Measurements from ENCODE around the gene DDIAS. TPM values are rescaled to one million over a fixed set of nuclear protein-coding genes. Genes with fewer than 3 reads are reported as not detected.

The DDIAS gene
- total and polyA plus RNA-seq, 2 donors (not counting 3 experiments of a cell fraction or from before 2014, with no cell fraction given) = 4.5 to 9.2 TPM

DNA sequence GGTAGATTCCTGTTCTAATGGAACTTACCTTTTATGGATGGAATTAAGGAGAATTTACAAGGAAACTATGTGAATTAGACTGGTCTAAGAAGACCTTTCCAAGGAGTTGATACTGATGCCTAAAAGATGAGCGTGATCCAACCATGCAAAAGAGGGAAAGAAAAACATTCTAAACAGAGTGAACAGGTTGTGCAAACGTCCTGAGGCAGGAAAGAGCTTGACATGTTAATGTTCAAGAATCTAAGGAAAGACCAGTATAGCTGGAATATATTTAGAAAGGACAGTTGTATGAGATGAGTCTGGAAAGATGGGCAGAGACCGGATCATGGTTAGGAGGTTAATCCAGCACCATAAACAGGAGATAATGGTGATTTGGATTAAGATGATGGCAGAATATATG, 1.3 kb downstream of the DDIAS start:
- intact Hi-C loops (cut with micrococcal nuclease) = loop anchor here (1.0 to 10.0 kb wide), 2 partner anchors 382 to 917 kb away; partner anchors contain the start of gene CCDC90B
- POLR2A ChIA-PET = no interaction called here
- no peak overlapping the region for H3K27ac ChIP-seq (ENCODE audit: insufficient read depth, low read depth, low read length)
- no peaks in the 10 kb centered on the region for H3K36me3 ChIP-seq (ENCODE audit: control insufficient read depth in 2 of 2, extremely low read depth in 1 of 2, insufficient read depth in 2 of 2, low read length in 2 of 2)
- peaks cover 35% of the 10 kb centered on the region for H3K4me1 ChIP-seq (ENCODE audit: control insufficient read depth, extremely low read depth, insufficient read depth, low read length)
- TF ChIP-seq FOS (IDR thresholded peaks at IDR 0.05; ENCODE audit: borderline replicate concordance, insufficient read depth, low read length) = no peak
- TF ChIP-seq EZH2 (IDR thresholded peaks at IDR 0.05; ENCODE audit: borderline replicate concordance, low read depth, low read length, severe bottlenecking) = no peak
- TF ChIP-seq POLR2A (IDR thresholded peaks at IDR 0.05; ENCODE audit: low read depth, low read length) = no peak
- TF ChIP-seq, protein P1, sequence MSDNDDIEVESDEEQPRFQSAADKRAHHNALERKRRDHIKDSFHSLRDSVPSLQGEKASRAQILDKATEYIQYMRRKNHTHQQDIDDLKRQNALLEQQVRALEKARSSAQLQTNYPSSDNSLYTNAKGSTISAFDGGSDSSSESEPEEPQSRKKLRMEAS (IDR thresholded peaks at IDR 0.05; ENCODE audit: insufficient read depth, insufficient read length) = no peak
- no peak for TF ChIP-seq MYC (IDR thresholded peaks at IDR 0.05; ENCODE audit: low read depth, low read length)
- TF ChIP-seq, protein P2, sequence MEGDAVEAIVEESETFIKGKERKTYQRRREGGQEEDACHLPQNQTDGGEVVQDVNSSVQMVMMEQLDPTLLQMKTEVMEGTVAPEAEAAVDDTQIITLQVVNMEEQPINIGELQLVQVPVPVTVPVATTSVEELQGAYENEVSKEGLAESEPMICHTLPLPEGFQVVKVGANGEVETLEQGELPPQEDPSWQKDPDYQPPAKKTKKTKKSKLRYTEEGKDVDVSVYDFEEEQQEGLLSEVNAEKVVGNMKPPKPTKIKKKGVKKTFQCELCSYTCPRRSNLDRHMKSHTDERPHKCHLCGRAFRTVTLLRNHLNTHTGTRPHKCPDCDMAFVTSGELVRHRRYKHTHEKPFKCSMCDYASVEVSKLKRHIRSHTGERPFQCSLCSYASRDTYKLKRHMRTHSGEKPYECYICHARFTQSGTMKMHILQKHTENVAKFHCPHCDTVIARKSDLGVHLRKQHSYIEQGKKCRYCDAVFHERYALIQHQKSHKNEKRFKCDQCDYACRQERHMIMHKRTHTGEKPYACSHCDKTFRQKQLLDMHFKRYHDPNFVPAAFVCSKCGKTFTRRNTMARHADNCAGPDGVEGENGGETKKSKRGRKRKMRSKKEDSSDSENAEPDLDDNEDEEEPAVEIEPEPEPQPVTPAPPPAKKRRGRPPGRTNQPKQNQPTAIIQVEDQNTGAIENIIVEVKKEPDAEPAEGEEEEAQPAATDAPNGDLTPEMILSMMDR (IDR thresholded peaks at IDR 0.05; ENCODE audit: extremely low read depth in 1 of 2, insufficient read depth in 1 of 2, low read depth in 1 of 2, low read length in 2 of 2) = no peak
- no peak for TF ChIP-seq GATA2 (IDR thresholded peaks at IDR 0.05; ENCODE audit: insufficient read depth, insufficient read length, low read depth, low read length)
- TF ChIP-seq JUN (IDR thresholded peaks at IDR 0.05; ENCODE audit: borderline replicate concordance, insufficient read depth, insufficient read length, low read depth) = no peak
- TF ChIP-seq POLR2AphosphoS5 (IDR thresholded peaks at IDR 0.05; ENCODE audit: insufficient read depth, low read depth, low read length) = no peak
- H3K4me3 ChIP-seq (replicated peaks in 1 of 3; ENCODE audit: insufficient read depth in 1 of 3, low read depth in 1 of 3, low read length in 3 of 3) = no peak overlapping the region
- H3K27me3 ChIP-seq (ENCODE audit: control insufficient read depth in 2 of 2, insufficient read depth in 2 of 2, low read length in 2 of 2) = no peaks in the 10 kb centered on the region
- CTCF ChIA-PET = interaction anchor here (3.4 to 9.1 kb wide), 2 partner anchors 34 to 347 kb away, joined by 27 to 191 read pairs; no protein-coding TSS in a partner anchor
- dilution Hi-C loops (cut with MboI; ENCODE audit: extremely low pct_ligation_motif_present, low sequenced_read_pairs) = no loop called here
- H3K9me3 ChIP-seq (replicated peaks; ENCODE audit: control insufficient read depth, insufficient read depth, low read length) = no peaks in the 10 kb centered on the region
- FAIRE-seq = no peak
- DNase-seq (ENCODE audit: low read depth, low spot score) = no peak
- no peaks in the 10 kb centered on the region for H4K20me1 ChIP-seq (replicated peaks; ENCODE audit: control insufficient read depth, extremely low read depth, insufficient read depth, low read length)
- no peak overlapping the region for H3K4me2 ChIP-seq (ENCODE audit: insufficient read depth, low read length)
- no peaks in the 10 kb centered on the region for H3K9me1 ChIP-seq (replicated peaks; ENCODE audit: control insufficient read depth, extremely low read depth, insufficient read depth, low read length)
- BruUV-seq (replicated peaks) = no TSS peak
- H3K9ac ChIP-seq (replicated peaks; ENCODE audit: extremely low read depth, insufficient read depth, low read length) = no peak overlapping the region
- no peak overlapping the region for H2AFZ ChIP-seq (ENCODE audit: low read depth, low read length)
- peaks cover 33% of the 10 kb centered on the region for H3K79me2 ChIP-seq (ENCODE audit: control insufficient read depth, insufficient read depth, low read length)
